HG02798 (cell line): ENCODE measurements around the gene HAT1.
"Not testable (repeated sequence)": the region's sequence is repeated elsewhere in the genome, so short reads cannot be mapped to it uniquely, and the experiment has no call there.

Experiments
- ATAC-seq: cut with Tn5 transposase; IDR thresholded peaks from one replicate; pipeline ENCODE4 v1.9.1; 2021; ENCODE audit warnings: mild to moderate bottlenecking; ENCODE audit not compliant: unreplicated experiment, poor library complexity

HAT1 gene

GRCh38 chr2:171922230-171923022 is at the start of gene HAT1:
TSS of gene HAT1 (plus strand) at chr2:171922461. CDS start at chr2:171922501, 40 bp downstream.
- peak; percentile 99 for ATAC-seq

- ATAC-seq: no peak
Observed at GRCh38 chr2:171874517-171874916, 47.7 kb upstream of the HAT1 start.

GRCh38 chr2:171874963-171875362 is 47.3 kb upstream of the HAT1 start:
- ATAC-seq: no peak

- no peak for ATAC-seq
Observed at GRCh38 chr2:171878481-171878993, 43.7 kb upstream of the HAT1 start.

- ATAC-seq: no peak
Observed at GRCh38 chr2:171879865-171880264, 42.4 kb upstream of the HAT1 start.

GRCh38 chr2:171880774-171881173 is 41.5 kb upstream of the HAT1 start:
- ATAC-seq: no peak

GRCh38 chr2:171882089-171882769 is 40.0 kb upstream of the HAT1 start:
- peak; percentile 62 for ATAC-seq

GRCh38 chr2:171883275-171883893 is 38.9 kb upstream of the HAT1 start:
- no peak for ATAC-seq

GRCh38 chr2:171889333-171889732 is 32.9 kb upstream of the HAT1 start:
- ATAC-seq: no peak

- no peak for ATAC-seq
Observed at GRCh38 chr2:171889808-171890207, 32.5 kb upstream of the HAT1 start.

GRCh38 chr2:171893196-171893823 is 29.0 kb upstream of the HAT1 start:
- peak; percentile 16 for ATAC-seq

GRCh38 chr2:171893824-171894611 is 28.2 kb upstream of the HAT1 start, which contains the start of gene SLC25A12:
TSS of gene SLC25A12 (minus strand) at chr2:171894244. CDS start at chr2:171894214, 30 bp downstream.
- ATAC-seq: peak; percentile 93

GRCh38 chr2:171894612-171894947 is 27.7 kb upstream of the HAT1 start:
- no peak for ATAC-seq

- no peak for ATAC-seq
Observed at GRCh38 chr2:171895786-171896185, 26.5 kb upstream of the HAT1 start.

GRCh38 chr2:171899623-171900282 is 22.5 kb upstream of the HAT1 start:
- ATAC-seq: not testable (repeated sequence)

GRCh38 chr2:171902840-171903420 is 19.3 kb upstream of the HAT1 start:
- no peak for ATAC-seq

- ATAC-seq: no peak
Observed at GRCh38 chr2:171908235-171908634, 14.0 kb upstream of the HAT1 start.

GRCh38 chr2:171909266-171909665 is 13.0 kb upstream of the HAT1 start:
- no peak for ATAC-seq

GRCh38 chr2:171910494-171910893 is 11.8 kb upstream of the HAT1 start:
- ATAC-seq: no peak
